K562 (cell line): ENCODE data around the gene SDHAF3. TPM values are rescaled to one million over a fixed set of nuclear protein-coding genes. Genes with fewer than 3 reads are reported as not detected.
A peak's percentile ranks its signal among the peaks of the same experiment; 100 is the strongest.

Experiments used
- ATAC-seq: fragments of 200-7000 bp; cut with Tn5 transposase; 3 replicates; pipeline ENCODE4 v1.9.1; 2020; ENCODE audit warnings: moderate library complexity
- BruUV-seq: library from RNA; stranded (reverse); fragments of 400-500 nt; replicated peaks from 2 replicates; lab custom pipeline; 2021; lab: Mats Ljungman, UMichigan
- CTCF ChIA-PET: fragments of 300-600 bp; formaldehyde crosslinking; extraction: SDS; loops from one replicate; lab custom pipeline; 2021; ENCODE audit warnings: low intra/inter-chr PET ratio; lab: Yijun Ruan, JAX
- POLR2A ChIA-PET: fragments of 300-600, 350-650 bp; sonication (Branson Sonifier 250); formaldehyde crosslinking; extraction: SDS; loops from one replicate; lab custom pipeline; 2021; ENCODE audit warnings: antibody characterized with exemption, inconsistent platforms; lab: Yijun Ruan, JAX
- DNase-seq, 4 experiments: peaks; one replicate each; pipeline versions ENCODE4 v3.0.0 to v3.0.0-alpha.2; 2011 to 2018; ENCODE audit warnings: low spot score in 3 of 4, mixed read lengths in 3 of 4; ENCODE audit errors: extremely low read depth in 1 of 4
- FAIRE-seq: peaks from 2 replicates; lab custom pipeline; 2011; peaks lifted over from hg19 to GRCh38; lab: Jason Lieb, UNC
- H2AFZ ChIP-seq: 2 replicates; pipeline ENCODE4 v1.6.0; 2011; ENCODE audit warnings: low read depth, low read length, control low read depth, inconsistent platforms
- H3K27ac ChIP-seq: fragments of 200-600 bp; 3 replicates; pipeline ENCODE4 v1.8.0; 2011; ENCODE audit warnings: low read depth, mild to moderate bottlenecking, control low read depth, inconsistent platforms, low read length, moderate library complexity, mixed read lengths; ENCODE audit errors: extremely low read depth
- H3K27me3 ChIP-seq, 2 experiments: fragments of 300-600 bp in 1 of 2; 2 replicates in 1 of 2; 3 replicates in 1 of 2; pipeline versions ENCODE4 v1.6.0 to v1.8.0; 2011; ENCODE audit warnings: inconsistent platforms in 2 of 2, low read length in 2 of 2, mild to moderate bottlenecking in 1 of 2, mixed read lengths in 1 of 2, moderate library complexity in 1 of 2; ENCODE audit not compliant: control insufficient read depth in 2 of 2, insufficient read depth in 2 of 2
- H3K36me3 ChIP-seq: fragments of 300-600 bp; 3 replicates; pipeline ENCODE4 v1.8.0; 2011; ENCODE audit warnings: mild to moderate bottlenecking, low read length, inconsistent platforms; ENCODE audit not compliant: control insufficient read depth, insufficient read depth
- H3K4me1 ChIP-seq, 2 experiments: fragments of 200-600 bp in 1 of 2; replicated peaks in 1 of 2; 2 replicates in 1 of 2; 3 replicates in 1 of 2; pipeline versions ENCODE4 v1.5.1 to v1.8.0; 2011; ENCODE audit warnings: inconsistent platforms in 2 of 2, low read length in 2 of 2, mild to moderate bottlenecking in 1 of 2, mixed read lengths in 1 of 2, moderate library complexity in 1 of 2; ENCODE audit not compliant: control insufficient read depth in 2 of 2, insufficient read depth in 2 of 2
- H3K4me2 ChIP-seq: 2 replicates; pipeline ENCODE4 v1.6.1; 2011; ENCODE audit warnings: low read length, control low read depth, inconsistent platforms, mixed read lengths; ENCODE audit not compliant: insufficient read depth
- H3K4me3 ChIP-seq: fragments of 200-600 bp; sonication (generic), shearing (Covaris generic); 2 replicates; pipeline ENCODE4 v1.5.1; 2016; ENCODE audit warnings: control low read depth, inconsistent platforms
- H3K79me2 ChIP-seq: fragments of 200-600 bp; 3 replicates; pipeline ENCODE4 v1.8.0; 2011; ENCODE audit warnings: low read length, inconsistent platforms; ENCODE audit not compliant: control insufficient read depth, insufficient read depth
- H3K9ac ChIP-seq, 2 experiments: 2 replicates each; pipeline versions ENCODE4 v1.6.0 to v1.6.1; 2011; ENCODE audit warnings: low read depth in 2 of 2, low read length in 2 of 2, control low read depth in 1 of 2, inconsistent platforms in 1 of 2, mild to moderate bottlenecking in 1 of 2, mixed read lengths in 1 of 2; ENCODE audit not compliant: insufficient read depth in 1 of 2
- H3K9me1 ChIP-seq: one replicate; pipeline ENCODE4 v1.6.0; 2011; ENCODE audit warnings: inconsistent platforms, mild to moderate bottlenecking, low read length, moderate library complexity; ENCODE audit not compliant: control insufficient read depth, insufficient read depth
- H3K9me3 ChIP-seq: replicated peaks from 2 replicates; pipeline ENCODE4 v1.5.1; 2011; ENCODE audit warnings: low read depth, low read length, inconsistent platforms; ENCODE audit not compliant: control insufficient read depth, insufficient read depth
- H4K20me1 ChIP-seq: replicated peaks from 2 replicates; pipeline ENCODE4 v1.6.1; 2011; ENCODE audit warnings: low read length, inconsistent platforms, mixed read lengths; ENCODE audit not compliant: control insufficient read depth, insufficient read depth
- ARHGAP35 ChIP-seq: fragments of 450-650 bp; IDR thresholded peaks from 2 replicates; pipeline ENCODE4 v1.6.1; 2018; ENCODE audit not compliant: partially characterized antibody
- ARID1B ChIP-seq: fragments of 450-650 bp; IDR thresholded peaks from 2 replicates; pipeline ENCODE4 v1.6.1; 2016; ENCODE audit warnings: antibody characterized with exemption, mild to moderate bottlenecking, inconsistent platforms
- ATF7 ChIP-seq: fragments of 450-650 bp; IDR thresholded peaks from 2 replicates; pipeline ENCODE4 v1.7.1; 2014; ENCODE audit warnings: mild to moderate bottlenecking, moderate library complexity
- CHD2 ChIP-seq: IDR thresholded peaks from 2 replicates; pipeline ENCODE4 v1.6.1; 2011; ENCODE audit warnings: low read depth, low read length
- CTBP1 ChIP-seq: fragments of 450-650 bp; IDR thresholded peaks from 2 replicates; pipeline ENCODE4 v1.6.1; 2016; ENCODE audit warnings: borderline replicate concordance
- ERF ChIP-seq: fragments of 450-650 bp; formaldehyde crosslinking; IDR thresholded peaks from 2 replicates; pipeline ENCODE4 v1.4.0; 2020; ENCODE audit warnings: mild to moderate bottlenecking, mixed read lengths
- HDAC1 ChIP-seq, 2 experiments: fragments of 450-650 bp; IDR thresholded peaks; 2 replicates each; pipeline ENCODE4 v1.6.1; 2016 to 2017; ENCODE audit warnings: inconsistent platforms in 1 of 2, mild to moderate bottlenecking in 1 of 2, moderate library complexity in 1 of 2
- KLF10 ChIP-seq: fragments of 250-450 bp; sonication (Bioruptor Pico); IDR thresholded peaks from 2 replicates; pipeline ENCODE4 v1.6.1; 2021; ENCODE audit warnings: matching md5 sums
- MEIS2 ChIP-seq: fragments of 450-650 bp; IDR thresholded peaks from 2 replicates; pipeline ENCODE4 v1.6.1; 2014; ENCODE audit warnings: mild to moderate bottlenecking; ENCODE audit not compliant: partially characterized antibody
- MYNN ChIP-seq, 2 experiments: sonication (generic); formaldehyde crosslinking in 1 of 2; IDR thresholded peaks; 2 replicates each; pipeline versions ENCODE4 v1.5.0 to v1.6.1; 2016 to 2020; ENCODE audit warnings: antibody characterized with exemption in 1 of 2, missing genetic modification reagents in 1 of 2
- NCOA2 ChIP-seq, 2 experiments: fragments of 450-650 bp; IDR thresholded peaks; 2 replicates each; pipeline ENCODE4 v1.6.1; 2018; ENCODE audit warnings: mild to moderate bottlenecking in 2 of 2, moderate library complexity in 1 of 2; ENCODE audit not compliant: partially characterized antibody in 2 of 2
- PHB ChIP-seq: fragments of 250-450 bp; sonication (Bioruptor Pico); IDR thresholded peaks from 2 replicates; pipeline ENCODE4 v1.5.0; 2021
- RCOR1 ChIP-seq, 2 experiments: IDR thresholded peaks; 2 replicates each; pipeline ENCODE4 v1.6.1; 2012; ENCODE audit warnings: low read depth in 2 of 2, low read length in 2 of 2, borderline replicate concordance in 1 of 2, improper control_type of control experiment in 1 of 2
- SETDB1 ChIP-seq: IDR thresholded peaks from one replicate; pipeline ENCODE4 v1.6.1; 2012; ENCODE audit warnings: low read length, control low read depth, inconsistent platforms
- SMAD4 ChIP-seq: fragments of 250-450 bp; sonication (Bioruptor Pico); conservative IDR thresholded peaks from 2 replicates; pipeline ENCODE4 v1.8.0; 2021; ENCODE audit warnings: inconsistent platforms, mild to moderate bottlenecking, moderate library complexity
- SOX6 ChIP-seq: fragments of 450-650 bp; IDR thresholded peaks from 2 replicates; pipeline ENCODE4 v1.6.1; 2014; ENCODE audit warnings: mild to moderate bottlenecking
- ZNF24 ChIP-seq: fragments of 450-650 bp; IDR thresholded peaks from 2 replicates; pipeline ENCODE4 v1.6.1; 2016
- ZNF551 ChIP-seq: fragments of 250-450 bp; sonication (Bioruptor Pico); IDR thresholded peaks from 2 replicates; pipeline ENCODE4 v1.5.0; 2021; ENCODE audit warnings: mild to moderate bottlenecking, moderate library complexity
- WGBS: fragments of 100-300 bp; shearing (Covaris generic); methylation state at CpG from one replicate; pipeline ENCODE4 v1.1.6; 2016; ENCODE audit warnings: low coverage, mixed read lengths; ENCODE audit not compliant: insufficient coverage; ENCODE audit errors: missing lambda C conversion rate; 5-methylcytosine and 5-hydroxymethylcytosine counted together
- in situ Hi-C: fragments of 300-500 bp; cut with MboI; formaldehyde crosslinking; loops from 4 replicates; pipeline ENCODE4 v1.15.0; 2018; ENCODE audit warnings: inconsistent platforms, mixed read lengths
- intact Hi-C: fragments of 100-400 bp; cut with micrococcal nuclease; formaldehyde crosslinking; loops from 2 replicates; pipeline ENCODE4 v1.14.2; 2022
- polyA plus RNA-seq, 8 experiments: library from polyadenylated mRNA; depleted of rRNA in 4 of 8; stranded (reverse) in 5 of 8; unstranded in 3 of 8; fragments of >200 nt; fragmentation: Nextera tagmentation in 2 of 8; fragmentation: Illumina TruSeq in 1 of 8; extraction: Ambion mirVana in 2 of 8; extraction: Trizol in 1 of 8; gene quantifications; 2 replicates each; pipeline versions ENCODE4 v1.2.1 to v1.2.3, GENCODE V29; 2011 to 2014; ENCODE audit warnings: inconsistent platforms in 1 of 8, missing spikeins in 1 of 8
- total RNA-seq, 7 experiments: library from RNA; depleted of rRNA in 6 of 7; stranded (reverse); fragments of >200 nt in 6 of 7; fragmentation: Illumina TruSeq in 2 of 7; extraction: Trizol in 2 of 7; gene quantifications; 2 replicates each; pipeline versions ENCODE4 v1.2.1 to v1.2.3, GENCODE V29; 2011 to 2021; ENCODE audit warnings: low replicate concordance in 1 of 7
- TF ChIP-seq, protein P1 (sequence below): fragments of 250-450 bp; sonication (Bioruptor Pico); IDR thresholded peaks from 2 replicates; pipeline ENCODE4 v1.5.0; 2020; ENCODE audit warnings: mild to moderate bottlenecking
- TF ChIP-seq, protein P2 (sequence below), 2 experiments: fragments of 450-650 bp; conservative IDR thresholded peaks; 2 replicates each; pipeline ENCODE4 v1.6.1; 2017; ENCODE audit warnings: mild to moderate bottlenecking in 2 of 2, moderate library complexity in 2 of 2

SDHAF3 gene
- total and polyA plus RNA-seq, 9 of the 15 experiments (the other 6 are each of a cell fraction or from before 2014, with no cell fraction given), result 51.5 to 403 (median 145) TPM

DNA sequence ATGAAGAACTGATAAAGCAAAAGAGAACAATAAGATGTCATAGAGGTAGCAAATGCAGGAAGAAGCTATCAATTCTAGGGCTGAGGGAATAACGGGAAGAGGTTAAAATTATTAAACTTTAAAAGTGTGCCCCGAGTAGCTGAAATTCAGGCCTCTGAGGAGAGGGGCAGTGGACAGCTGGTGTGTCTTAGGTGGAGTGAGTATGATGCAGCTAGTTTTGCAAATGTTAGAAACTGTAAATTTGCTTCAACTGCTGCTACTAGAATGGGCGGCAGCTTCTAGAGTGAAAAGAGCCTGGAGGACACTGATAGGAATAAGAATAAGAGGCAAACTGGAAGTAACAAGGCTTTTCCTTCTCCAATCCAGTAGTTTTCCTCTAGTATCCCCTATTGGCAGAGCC lies 87.3 kb downstream of the SDHAF3 start (continued):
- TF ChIP-seq NCOA2 (IDR thresholded peaks at IDR 0.05; ENCODE audit: partially characterized antibody in 2 of 2), result no peak
- no peak for TF ChIP-seq ZNF551 (CRISPR knock-in tag)
- TF ChIP-seq HDAC1 (IDR thresholded peaks at IDR 0.05), result no peak
- no peak for TF ChIP-seq PHB (CRISPR knock-in tag)
- no peak for TF ChIP-seq KLF10
- TF ChIP-seq ZNF24, result no peak

DNA sequence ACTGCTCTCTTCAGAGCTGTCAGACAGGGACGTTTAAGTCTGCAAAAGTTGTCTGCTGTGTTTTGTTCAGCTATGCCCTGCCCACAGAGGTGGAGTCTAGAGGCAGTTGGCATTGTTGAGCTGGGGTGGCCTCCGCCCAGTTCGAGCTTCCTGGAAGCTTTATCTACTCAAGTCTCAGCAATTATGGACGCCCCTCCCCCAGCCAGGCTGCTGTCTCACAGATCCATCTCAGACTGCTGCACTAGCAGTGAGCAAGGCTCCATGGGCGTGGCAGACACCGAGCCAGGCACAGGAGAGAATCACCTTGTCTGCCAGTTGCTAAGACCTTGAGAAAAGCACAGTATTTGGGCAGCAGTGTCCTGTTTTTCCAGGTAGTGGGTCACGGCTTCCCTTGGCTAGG lies 98.1 kb downstream of the SDHAF3 start:
- no peaks in the 10 kb centered on the region for H3K36me3 ChIP-seq
- FAIRE-seq, result peak; percentile 70
- 0% methylated on average over 7 of the region's 7 CpGs for WGBS
- ChIA-PET CTCF (no interaction called here), POLR2A (interaction anchor here (0.6 to 0.7 kb wide), 2 partner anchors 10 to 44 kb away, joined by 3 to 4 read pairs; no protein-coding TSS in a partner anchor)
- peak overlapping the region; percentile 79 for H2AFZ ChIP-seq
- peak overlapping the region in 1 of 2 experiments; percentile 58; a peak in 1 of 4 replicates for H3K9ac ChIP-seq
- H3K79me2 ChIP-seq, result no peaks in the 10 kb centered on the region
- no peak overlapping the region for H3K27ac ChIP-seq
- no peaks in the 10 kb centered on the region; a peak in 2 of 5 replicates for H3K27me3 ChIP-seq
- intact Hi-C loops, result no loop called here
- no peaks in the 10 kb centered on the region for H3K9me1 ChIP-seq
- H3K9me3 ChIP-seq, result no peaks in the 10 kb centered on the region
- H3K4me2 ChIP-seq, result peak overlapping the region; percentile 74
- peaks cover 4 to 5% of the 10 kb centered on the region in 2 experiments; a peak in 3 of 5 replicates for H3K4me1 ChIP-seq
- in situ Hi-C loops, result no loop called here
- H4K20me1 ChIP-seq, result no peaks in the 10 kb centered on the region
- ATAC-seq, result peak; percentile 100
- no TSS peak for BruUV-seq
- no peak overlapping the region for H3K4me3 ChIP-seq
- DNase-seq, result peak; percentile 23 to 84 (median 43)
- peak; percentile 71; the same call in 1 of the 2 replicates for TF ChIP-seq CTBP1
- TF ChIP-seq SMAD4, result peak; percentile 51; the same call in 1 of the 2 replicates
- TF ChIP-seq ARID1B, result peak; percentile 43
- TF ChIP-seq MYNN (IDR thresholded peaks at IDR 0.05), result 0 out of 2 replicates have a peak, but pooled peaks have one; percentile 23
- TF ChIP-seq MYNN (CRISPR knock-in tag; IDR thresholded peaks at IDR 0.05), result no peak
- no peak for TF ChIP-seq ERF (CRISPR knock-in tag)
- TF ChIP-seq, protein P1, sequence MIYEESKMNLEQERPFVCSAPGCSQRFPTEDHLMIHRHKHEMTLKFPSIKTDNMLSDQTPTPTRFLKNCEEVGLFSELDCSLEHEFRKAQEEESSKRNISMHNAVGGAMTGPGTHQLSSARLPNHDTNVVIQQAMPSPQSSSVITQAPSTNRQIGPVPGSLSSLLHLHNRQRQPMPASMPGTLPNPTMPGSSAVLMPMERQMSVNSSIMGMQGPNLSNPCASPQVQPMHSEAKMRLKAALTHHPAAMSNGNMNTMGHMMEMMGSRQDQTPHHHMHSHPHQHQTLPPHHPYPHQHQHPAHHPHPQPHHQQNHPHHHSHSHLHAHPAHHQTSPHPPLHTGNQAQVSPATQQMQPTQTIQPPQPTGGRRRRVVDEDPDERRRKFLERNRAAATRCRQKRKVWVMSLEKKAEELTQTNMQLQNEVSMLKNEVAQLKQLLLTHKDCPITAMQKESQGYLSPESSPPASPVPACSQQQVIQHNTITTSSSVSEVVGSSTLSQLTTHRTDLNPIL (CRISPR knock-in tag), result no peak
- TF ChIP-seq SOX6, result peak; percentile 50
- no peak for TF ChIP-seq ARHGAP35
- TF ChIP-seq CHD2, result 0 out of 2 replicates have a peak, but pooled peaks have one; percentile 24
- no peak for TF ChIP-seq SETDB1
- TF ChIP-seq RCOR1 (IDR thresholded peaks at IDR 0.05; ENCODE audit: borderline replicate concordance in 1 of 2, low read depth in 2 of 2, low read length in 2 of 2), result peak in 1 of 2 experiments; percentile 57; a peak in 1 of 4 replicates
- peak; percentile 10 for TF ChIP-seq MEIS2
- TF ChIP-seq, protein P2, sequence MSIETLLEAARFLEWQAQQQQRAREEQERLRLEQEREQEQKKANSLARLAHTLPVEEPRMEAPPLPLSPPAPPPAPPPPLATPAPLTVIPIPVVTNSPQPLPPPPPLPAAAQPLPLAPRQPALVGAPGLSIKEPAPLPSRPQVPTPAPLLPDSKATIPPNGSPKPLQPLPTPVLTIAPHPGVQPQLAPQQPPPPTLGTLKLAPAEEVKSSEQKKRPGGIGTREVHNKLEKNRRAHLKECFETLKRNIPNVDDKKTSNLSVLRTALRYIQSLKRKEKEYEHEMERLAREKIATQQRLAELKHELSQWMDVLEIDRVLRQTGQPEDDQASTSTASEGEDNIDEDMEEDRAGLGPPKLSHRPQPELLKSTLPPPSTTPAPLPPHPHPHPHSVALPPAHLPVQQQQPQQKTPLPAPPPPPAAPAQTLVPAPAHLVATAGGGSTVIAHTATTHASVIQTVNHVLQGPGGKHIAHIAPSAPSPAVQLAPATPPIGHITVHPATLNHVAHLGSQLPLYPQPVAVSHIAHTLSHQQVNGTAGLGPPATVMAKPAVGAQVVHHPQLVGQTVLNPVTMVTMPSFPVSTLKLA (conservative IDR thresholded peaks at IDR 0.05), result no peak
- 0 out of 2 replicates have a peak, but pooled peaks have one; percentile 24 for TF ChIP-seq ATF7
